HEK293 (cell line): ENCODE results near the gene SPATA2.

Source experiments
- PRDM10 ChIP-seq: fragments of 450-650 bp; formaldehyde crosslinking; IDR thresholded peaks from 2 replicates; pipeline ENCODE4 v1.5.1; 2016; ENCODE audit warnings: missing biosample characterization, missing genetic modification characterization
- ZFP41 ChIP-seq: fragments of 450-650 bp; formaldehyde crosslinking; IDR thresholded peaks from 2 replicates; pipeline ENCODE4 v1.5.1; 2016; ENCODE audit warnings: missing biosample characterization, missing genetic modification characterization, borderline replicate concordance
- ZNF366 ChIP-seq: fragments of 450-650 bp; formaldehyde crosslinking; conservative IDR thresholded peaks from 2 replicates; pipeline ENCODE4 v1.5.1; 2016; ENCODE audit warnings: missing biosample characterization, missing genetic modification characterization
- ZNF623 ChIP-seq: fragments of 450-650 bp; formaldehyde crosslinking; IDR thresholded peaks from 2 replicates; pipeline ENCODE4 v1.5.1; 2016; ENCODE audit warnings: missing biosample characterization, missing genetic modification characterization
- TF ChIP-seq, protein P1 (sequence below): fragments of 450-650 bp; formaldehyde crosslinking; IDR thresholded peaks from 2 replicates; pipeline ENCODE4 v1.5.1; 2016; ENCODE audit warnings: missing biosample characterization, missing genetic modification characterization
- TF ChIP-seq, protein P2 (sequence below): fragments of 450-650 bp; formaldehyde crosslinking; IDR thresholded peaks from 2 replicates; pipeline ENCODE4 v1.5.1; 2016; ENCODE audit warnings: missing biosample characterization, missing genetic modification characterization

- no peak for TF ChIP-seq ZFP41 (tag by site-specific recombination)
- TF ChIP-seq, protein P1, sequence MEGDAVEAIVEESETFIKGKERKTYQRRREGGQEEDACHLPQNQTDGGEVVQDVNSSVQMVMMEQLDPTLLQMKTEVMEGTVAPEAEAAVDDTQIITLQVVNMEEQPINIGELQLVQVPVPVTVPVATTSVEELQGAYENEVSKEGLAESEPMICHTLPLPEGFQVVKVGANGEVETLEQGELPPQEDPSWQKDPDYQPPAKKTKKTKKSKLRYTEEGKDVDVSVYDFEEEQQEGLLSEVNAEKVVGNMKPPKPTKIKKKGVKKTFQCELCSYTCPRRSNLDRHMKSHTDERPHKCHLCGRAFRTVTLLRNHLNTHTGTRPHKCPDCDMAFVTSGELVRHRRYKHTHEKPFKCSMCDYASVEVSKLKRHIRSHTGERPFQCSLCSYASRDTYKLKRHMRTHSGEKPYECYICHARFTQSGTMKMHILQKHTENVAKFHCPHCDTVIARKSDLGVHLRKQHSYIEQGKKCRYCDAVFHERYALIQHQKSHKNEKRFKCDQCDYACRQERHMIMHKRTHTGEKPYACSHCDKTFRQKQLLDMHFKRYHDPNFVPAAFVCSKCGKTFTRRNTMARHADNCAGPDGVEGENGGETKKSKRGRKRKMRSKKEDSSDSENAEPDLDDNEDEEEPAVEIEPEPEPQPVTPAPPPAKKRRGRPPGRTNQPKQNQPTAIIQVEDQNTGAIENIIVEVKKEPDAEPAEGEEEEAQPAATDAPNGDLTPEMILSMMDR (tag by site-specific recombination), result no peak
- no peak for TF ChIP-seq ZNF623 (tag by site-specific recombination)
- TF ChIP-seq PRDM10 (tag by site-specific recombination), result no peak
- TF ChIP-seq, protein P2, sequence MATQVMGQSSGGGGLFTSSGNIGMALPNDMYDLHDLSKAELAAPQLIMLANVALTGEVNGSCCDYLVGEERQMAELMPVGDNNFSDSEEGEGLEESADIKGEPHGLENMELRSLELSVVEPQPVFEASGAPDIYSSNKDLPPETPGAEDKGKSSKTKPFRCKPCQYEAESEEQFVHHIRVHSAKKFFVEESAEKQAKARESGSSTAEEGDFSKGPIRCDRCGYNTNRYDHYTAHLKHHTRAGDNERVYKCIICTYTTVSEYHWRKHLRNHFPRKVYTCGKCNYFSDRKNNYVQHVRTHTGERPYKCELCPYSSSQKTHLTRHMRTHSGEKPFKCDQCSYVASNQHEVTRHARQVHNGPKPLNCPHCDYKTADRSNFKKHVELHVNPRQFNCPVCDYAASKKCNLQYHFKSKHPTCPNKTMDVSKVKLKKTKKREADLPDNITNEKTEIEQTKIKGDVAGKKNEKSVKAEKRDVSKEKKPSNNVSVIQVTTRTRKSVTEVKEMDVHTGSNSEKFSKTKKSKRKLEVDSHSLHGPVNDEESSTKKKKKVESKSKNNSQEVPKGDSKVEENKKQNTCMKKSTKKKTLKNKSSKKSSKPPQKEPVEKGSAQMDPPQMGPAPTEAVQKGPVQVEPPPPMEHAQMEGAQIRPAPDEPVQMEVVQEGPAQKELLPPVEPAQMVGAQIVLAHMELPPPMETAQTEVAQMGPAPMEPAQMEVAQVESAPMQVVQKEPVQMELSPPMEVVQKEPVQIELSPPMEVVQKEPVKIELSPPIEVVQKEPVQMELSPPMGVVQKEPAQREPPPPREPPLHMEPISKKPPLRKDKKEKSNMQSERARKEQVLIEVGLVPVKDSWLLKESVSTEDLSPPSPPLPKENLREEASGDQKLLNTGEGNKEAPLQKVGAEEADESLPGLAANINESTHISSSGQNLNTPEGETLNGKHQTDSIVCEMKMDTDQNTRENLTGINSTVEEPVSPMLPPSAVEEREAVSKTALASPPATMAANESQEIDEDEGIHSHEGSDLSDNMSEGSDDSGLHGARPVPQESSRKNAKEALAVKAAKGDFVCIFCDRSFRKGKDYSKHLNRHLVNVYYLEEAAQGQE (tag by site-specific recombination), result no peak
- TF ChIP-seq ZNF366, result no peak
These were observed 34.4 kb downstream of the SPATA2 start for GRCh38 chr20:49880724-49881445.
